ENCODE data around the gene KCNMB1.
A peak's percentile ranks its signal among the peaks of the same experiment; 100 is the strongest.
"Not testable (repeated sequence)": the region's sequence is repeated elsewhere in the genome, so short reads cannot be mapped to it uniquely, and the experiment has no call there.

KCNMB1 gene

DNA sequence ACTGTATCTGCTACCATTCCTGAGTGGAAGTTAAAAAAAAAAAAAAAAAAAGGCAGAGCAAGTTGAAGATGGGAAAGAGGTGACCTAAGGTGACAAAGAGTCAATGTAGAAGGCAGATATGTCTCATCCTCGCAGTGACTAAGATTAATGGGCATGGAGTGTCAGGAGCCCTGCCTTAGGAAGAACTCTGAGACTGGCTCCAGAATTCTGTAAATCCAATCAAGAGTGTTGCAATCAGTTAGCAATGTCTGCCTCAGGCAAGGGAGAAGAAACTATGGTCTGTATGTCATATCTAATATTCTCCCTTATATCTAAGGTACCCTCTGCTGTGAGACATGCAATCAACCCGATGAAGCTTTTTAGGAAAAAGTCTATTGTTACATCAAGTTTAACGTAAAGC is 24.7 kb upstream of the KCNMB1 start:
- no peak for DNase-seq (ENCODE audit: low spot score)

DNA sequence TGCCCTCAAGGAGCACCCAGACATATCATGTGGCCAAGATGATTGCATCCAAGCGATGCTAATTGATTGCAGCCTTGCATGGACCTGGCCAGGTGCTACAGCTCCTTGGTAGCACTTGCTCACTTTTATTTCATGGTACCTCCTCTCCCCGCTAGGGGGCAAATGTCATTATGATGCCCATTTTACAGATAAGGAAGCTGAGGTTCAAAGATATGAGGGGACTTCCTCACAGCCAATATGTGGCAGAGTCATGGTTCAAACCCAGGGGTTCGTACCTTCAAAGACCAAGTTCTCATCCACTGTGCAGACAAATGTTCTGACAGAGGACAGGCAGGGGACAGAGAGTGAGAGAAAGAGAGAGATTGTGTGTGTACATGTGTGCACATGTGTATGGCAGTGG is 21.9 kb upstream of the KCNMB1 start:
- no peak for DNase-seq (ENCODE audit: low spot score)

DNA sequence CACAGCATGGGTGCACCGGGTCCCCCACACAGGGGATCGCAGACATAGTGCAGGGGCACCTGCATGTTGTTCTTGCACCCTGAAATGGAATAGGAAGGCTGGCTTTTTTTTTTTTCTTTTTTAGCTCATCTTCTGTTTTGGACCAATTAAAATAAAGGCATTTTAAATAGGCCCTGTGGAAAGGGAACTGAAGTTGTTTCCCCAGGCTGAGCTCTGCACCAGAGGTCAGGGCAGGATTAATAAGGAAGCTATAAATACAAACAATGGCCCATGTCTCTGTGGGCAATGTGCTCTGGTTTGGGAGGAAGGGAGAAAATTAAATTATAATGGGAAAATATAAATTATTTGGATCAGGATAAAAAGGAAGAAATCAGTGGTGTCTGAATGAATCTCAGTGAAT is 21.2 kb upstream of the KCNMB1 start:
- no peak for DNase-seq (ENCODE audit: low spot score)

DNA sequence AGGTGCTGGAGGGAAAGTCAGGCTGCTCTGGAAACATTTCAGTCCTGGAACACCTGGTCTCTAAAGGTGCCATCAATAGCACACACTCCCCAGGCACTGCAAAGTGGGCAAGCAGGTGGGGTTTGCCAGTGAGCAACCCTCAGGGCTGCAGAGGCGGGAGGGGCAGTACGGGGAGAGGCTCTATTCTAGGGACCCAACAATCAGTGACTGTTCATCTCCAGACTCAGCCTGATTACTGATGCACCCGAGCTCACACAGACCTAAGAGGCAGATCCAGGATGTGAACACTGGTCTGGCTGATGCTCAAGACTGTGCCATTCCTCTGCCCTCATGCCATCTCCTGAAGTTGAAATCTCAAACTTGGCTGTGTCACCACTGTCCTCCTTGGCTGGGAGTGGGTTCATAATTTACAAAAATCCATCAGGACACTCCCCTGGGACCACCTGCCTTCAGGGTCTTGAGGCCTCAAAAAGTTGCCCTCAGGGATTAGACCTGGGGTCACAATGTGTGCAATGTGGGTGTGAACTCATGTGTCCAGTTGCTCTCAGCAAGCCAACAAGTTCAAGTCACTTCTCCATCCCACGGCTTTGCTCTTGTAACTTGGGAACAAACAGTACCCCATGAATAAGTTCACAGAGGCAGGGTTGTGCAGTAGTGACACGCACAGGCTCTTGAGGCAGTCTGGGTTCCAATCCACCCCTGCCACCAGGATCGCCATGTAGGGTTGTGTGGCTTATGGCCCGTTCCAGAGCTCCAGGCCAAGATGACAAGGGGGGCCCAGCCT is 19.9 kb upstream of the KCNMB1 start:
- no peak for DNase-seq (ENCODE audit: low spot score)

DNA sequence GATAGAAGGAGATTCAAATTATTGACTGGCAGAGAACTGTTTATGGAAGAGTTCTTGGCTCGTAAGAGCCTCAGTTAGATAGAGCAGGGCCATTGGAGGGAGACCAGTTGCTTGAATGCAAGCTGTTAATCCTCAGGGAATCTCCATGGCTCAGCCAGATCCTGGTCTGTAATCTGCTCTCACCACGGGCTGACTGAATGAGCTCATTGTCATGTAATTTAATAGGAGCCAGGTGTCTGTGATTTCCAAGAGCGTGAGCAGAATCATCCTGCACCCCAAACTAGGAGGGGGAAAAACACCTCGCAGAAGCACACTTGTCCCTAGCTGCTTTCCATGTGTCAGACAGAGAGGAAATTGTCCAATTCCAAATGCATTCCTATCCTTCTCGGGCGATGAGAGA is 19.1 kb upstream of the KCNMB1 start:
- peak; percentile 52 for DNase-seq (ENCODE audit: low spot score)

DNA sequence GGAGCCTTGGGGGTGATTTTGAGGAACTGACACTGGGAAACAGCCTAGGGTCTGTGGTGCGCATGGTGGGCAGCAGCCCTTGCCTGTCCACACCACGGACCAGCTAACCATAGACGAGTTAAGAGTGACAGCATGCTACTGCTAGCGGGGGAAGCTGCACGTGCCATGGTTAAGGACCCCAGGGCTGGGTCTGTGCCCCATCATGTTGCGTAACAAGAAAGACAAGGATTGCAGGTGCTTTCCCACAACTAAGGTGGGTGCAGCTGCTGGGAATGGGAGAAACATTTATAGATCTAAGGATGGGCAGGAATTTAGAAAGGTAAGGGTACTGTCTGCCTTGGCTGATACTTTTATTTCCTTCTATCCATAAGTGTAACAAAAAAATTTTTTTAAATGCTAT is 17.9 kb upstream of the KCNMB1 start:
- no peak for DNase-seq (ENCODE audit: low spot score)

DNA sequence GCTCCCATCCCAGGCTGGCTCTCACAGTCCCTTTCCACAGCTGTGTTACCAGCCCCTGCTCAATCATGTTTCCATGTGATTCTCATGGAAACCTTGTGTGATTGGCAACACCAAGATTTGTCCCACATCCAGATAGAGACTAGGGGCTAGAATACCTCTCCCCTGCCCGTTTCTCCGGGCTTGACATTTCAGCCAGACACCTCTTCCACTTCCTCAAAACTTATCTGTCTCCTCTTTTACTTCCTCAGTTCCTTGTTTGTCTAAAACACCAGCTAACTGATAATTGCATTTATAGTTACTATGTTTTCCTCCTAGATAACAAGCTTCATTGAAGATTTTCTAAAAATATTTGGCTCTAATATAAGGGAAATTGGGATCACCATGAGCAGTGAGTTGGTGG is 16.6 kb upstream of the KCNMB1 start:
- DNase-seq (ENCODE audit: low spot score): no peak

DNA sequence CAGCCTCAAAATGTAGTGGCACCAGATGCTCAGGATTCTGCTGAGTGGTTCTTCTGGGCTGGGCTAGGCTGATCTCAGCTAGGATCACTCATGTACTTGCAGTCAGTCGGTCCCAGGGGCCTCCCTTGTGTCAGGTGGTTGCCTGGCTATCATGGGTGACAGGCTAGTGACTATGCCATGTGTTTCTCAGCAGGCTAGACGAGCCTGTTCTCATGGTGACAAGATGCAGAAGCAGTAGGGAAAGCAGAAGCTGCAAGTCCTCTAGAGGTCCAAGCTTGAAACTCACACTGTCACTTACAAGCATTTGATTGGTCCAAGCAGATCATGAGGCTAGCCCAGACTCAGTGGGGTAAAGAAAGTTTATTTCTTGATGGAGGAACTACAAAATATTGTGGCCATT is 15.2 kb upstream of the KCNMB1 start:
- DNase-seq (ENCODE audit: low spot score): no peak

DNA sequence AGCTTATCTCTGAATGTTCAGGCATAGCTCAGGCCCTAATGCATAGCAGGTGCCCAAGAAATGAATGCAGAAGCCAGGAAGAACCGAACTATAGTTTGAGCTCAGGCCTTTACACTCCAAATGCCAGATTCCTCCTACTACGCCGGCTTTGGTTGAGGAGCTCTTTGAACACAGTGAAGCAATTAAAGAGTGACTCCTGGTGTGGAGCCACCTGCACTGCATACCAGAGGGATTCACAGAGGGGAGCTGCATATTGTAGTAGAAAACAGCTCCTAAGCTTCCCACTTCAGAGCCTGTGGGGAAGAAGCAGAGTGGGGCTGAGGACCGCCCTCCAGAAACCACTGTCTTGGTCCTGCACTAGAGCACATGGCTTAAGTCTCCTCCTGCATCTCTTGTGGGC is 14.5 kb upstream of the KCNMB1 start:
- DNase-seq (ENCODE audit: low spot score): no peak

DNA sequence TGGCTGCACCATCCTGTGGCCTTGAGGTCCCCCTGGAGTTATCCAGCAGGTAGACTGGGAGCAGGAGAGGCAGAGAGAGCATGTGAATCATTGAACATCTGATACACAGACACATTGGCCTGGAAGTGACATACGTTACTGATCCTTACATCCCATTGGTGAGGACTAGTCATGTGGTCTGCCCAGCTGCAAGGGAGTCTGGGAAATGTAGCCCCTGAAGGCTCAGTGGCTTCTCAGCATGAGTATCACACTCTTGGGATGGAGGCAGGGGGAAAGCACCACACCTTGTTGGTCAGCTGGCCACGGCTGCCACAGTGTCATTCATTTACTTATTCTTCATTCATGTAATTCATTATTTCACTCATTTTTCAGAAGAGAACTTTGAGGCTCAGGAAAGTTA is 13.3 kb upstream of the KCNMB1 start:
- no peak for DNase-seq (ENCODE audit: low spot score)

DNA sequence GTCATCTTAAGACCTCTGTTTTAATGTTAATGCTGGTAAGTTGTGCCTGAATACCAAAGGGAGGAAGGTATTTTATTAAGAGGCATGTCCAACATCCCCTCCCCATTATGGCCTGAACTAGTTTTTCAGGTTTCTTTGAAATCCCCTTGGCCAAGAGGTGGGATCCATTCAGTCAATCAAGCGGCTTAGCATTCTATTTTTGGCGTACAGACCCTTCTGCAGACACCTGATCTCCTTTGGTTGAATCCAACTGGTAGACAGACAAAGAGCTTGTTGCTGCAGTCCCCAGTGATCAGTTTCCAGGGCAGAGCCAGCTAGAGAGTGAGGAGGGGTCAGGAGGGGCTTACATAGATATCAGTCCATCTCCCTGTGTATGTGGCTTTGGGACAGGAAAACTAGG is 7.9 kb upstream of the KCNMB1 start:
- no peak for DNase-seq (ENCODE audit: low spot score)

DNA sequence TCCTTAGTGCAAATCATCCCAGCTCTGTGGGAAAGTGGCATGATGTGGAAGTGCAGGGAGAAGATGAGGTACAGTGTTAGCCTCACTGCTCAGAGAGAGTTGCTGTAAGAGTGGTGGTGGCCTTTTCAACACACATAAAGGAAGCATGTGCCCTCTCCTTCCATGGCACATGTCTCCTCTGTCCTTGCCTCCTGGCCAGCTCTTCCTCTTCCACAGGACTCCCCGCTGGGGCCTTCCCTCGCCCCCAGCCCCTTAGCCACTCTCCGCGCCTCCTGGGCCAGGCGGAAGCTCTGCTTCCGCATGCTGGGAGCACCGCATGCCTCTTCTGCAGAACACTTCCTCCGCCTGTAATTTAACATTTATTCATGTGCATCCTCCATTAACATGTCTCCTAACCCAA is 4.8 kb upstream of the KCNMB1 start:
- DNase-seq (ENCODE audit: low spot score): no peak

DNA sequence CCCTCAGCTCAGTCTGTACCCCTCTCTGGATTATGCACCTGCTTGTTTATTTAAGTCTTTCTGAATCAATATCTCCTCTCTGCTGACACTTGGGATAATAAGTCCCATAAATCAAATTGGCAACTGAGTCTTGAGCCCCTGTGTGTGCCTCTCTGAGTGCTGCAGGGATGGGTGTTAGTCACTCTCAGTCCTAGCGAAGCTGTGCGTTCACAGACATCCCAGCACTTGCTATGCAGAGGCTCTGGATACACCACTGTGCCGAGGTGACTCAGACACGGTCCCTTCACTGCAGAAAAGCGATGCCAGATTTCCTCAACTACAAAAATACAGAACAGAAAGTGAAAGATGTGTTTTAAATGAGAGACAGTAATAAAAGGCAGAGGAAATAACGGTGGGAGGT is 4.1 kb upstream of the KCNMB1 start:
- no peak for DNase-seq (ENCODE audit: low spot score)

DNA sequence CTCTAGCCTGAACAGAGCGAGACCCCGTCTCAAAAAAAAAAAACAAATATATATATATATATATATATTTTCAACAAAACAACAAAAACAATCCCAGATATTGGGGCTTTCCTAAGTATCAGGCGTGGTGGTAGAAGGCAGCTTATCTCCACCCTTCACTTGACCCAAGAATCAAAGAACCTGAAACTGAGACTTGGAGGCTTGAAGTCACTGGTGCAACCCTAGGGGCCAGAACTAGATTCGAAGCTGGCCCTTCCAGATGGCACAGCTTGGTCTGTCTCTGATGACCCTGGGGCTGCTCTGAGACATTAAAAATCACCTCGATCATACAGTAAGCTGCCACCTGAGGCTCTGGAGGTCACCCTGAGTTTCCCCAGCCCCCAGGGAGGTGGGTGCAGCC is 1.3 kb upstream of the KCNMB1 start:
- DNase-seq (ENCODE audit: low spot score): no peak

DNA sequence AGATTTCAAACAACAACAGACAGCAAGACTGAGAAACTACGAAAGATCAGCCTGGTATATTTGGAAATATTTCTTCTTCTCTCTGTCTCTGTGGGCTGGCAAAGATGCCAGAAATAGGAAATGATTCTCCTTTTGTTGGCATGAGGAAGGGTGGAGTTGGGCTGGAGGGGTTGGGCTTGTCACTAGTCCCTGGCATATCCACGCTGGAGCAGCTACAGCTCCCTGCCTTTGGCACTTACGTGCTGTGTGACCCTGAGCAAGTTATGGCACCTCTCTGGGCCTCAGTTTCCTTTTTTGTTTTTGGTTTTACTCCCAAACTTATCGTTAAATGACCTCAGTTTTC is 354 bp upstream of the KCNMB1 start:
- no peak for DNase-seq (ENCODE audit: low spot score)

DNA sequence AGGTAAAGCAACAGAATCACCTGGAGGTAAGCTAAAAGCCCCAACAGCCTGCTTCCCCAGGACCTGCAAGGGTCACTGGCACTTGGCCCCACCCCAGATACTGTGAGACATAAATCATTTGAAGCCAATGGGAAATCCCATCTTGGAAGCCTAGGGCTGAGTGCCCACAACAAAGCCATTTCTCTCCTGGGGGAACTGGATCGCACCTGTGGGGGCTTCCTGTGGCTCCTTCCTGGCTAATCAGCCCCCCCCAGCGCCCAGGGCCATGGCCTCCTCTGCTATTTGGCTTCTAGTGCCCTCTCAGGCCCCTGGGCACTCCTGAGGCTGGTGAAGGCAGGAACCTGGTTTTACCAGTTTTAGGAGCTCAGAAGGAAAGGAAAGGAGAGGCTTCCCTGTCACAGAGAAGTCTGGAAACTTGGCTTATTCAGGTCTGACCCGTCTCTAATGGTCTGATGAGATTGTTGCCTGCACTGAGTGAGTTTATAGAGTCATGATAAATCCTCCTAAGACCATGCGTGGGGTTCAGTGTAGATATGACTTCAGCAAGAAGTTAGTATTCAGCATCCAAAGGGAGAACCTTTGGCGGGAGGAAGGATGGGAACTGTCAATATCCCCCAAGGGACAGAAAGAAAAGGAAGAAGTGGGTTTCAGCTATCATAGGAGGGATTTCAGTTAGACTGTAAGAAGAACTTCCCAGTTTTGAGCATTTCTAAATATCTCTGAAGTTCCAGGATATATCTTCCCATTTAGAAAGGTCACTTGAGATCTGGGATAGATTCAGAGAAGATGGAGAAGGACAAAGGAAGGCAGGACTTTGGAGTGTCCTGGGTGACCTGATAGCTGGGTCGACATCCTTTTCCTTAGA is 1.2 kb downstream of the KCNMB1 start:
- no peak for DNase-seq (ENCODE audit: low spot score)

DNA sequence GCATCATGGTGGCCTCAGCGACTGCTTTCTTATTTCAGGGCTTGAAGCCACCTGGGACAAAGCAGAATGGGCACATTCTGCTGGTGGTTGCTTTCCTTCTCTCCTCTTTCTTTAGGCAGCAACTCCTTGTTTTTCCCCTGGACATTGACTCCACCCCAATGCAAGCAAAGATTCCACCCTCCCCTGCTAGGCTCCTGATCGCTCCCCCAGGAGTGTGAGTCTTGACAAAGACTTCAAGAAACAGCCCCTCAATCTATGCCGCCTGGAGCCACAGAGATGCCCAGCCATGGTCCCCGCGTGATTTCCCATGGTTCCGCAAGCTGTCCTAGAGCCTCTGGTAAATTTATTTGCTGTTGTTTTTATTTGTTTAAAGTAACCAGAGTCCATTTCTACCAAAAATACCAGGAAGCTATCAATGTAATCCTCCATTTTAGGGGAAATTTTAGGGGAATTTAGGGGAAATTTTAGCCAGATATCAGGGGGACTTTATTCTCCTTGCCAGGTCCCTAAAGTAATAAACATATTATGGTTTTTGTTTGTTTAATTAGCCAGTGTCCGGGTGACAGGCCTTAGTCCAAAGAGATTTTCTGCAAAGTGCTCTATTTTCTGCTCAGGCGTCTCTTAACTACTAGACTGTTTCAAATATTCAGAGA is 2.3 kb downstream of the KCNMB1 start:
- no peak for DNase-seq (ENCODE audit: low spot score)

DNA sequence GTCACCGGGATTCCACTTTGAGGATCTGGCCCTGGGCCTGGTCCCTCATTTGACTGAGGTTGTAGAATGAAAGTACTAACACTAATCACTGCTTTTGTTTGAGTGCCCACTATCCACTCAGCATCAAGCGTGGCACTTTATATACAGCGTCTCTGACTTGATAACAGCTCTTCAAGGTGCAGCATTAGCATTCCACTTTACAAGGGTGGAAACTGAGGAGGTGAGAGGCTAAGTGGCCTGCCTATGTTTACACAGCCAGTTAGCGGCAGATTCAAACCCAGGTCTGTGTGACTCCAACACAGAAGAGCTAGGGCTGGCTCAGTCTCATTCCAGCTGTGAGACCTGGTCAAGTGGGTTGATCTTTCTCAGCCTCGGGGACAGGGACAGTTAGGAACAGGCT is 5.9 kb downstream of the KCNMB1 start:
- DNase-seq (ENCODE audit: low spot score): no peak

DNA sequence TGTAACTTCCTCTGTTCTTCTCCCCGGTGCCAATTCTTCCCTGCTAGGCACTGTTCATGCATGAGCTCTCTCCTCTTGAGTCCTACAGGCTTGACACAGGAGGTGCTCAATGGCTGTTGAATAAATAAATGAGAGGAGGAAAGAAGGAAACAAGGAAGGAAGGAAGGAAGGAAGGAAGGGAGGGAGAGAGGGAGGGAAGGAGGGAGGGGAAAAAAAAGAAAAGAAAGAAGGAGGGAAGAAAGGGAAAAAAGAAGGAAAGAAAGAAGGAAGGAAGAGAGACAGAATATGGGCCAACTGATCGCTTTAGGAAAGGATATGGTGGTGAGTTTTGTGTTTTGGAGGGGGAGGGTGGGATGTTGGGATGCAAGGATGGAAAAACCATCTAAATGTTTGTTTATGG is 6.4 kb downstream of the KCNMB1 start:
- no peak for DNase-seq (ENCODE audit: low spot score)

DNA sequence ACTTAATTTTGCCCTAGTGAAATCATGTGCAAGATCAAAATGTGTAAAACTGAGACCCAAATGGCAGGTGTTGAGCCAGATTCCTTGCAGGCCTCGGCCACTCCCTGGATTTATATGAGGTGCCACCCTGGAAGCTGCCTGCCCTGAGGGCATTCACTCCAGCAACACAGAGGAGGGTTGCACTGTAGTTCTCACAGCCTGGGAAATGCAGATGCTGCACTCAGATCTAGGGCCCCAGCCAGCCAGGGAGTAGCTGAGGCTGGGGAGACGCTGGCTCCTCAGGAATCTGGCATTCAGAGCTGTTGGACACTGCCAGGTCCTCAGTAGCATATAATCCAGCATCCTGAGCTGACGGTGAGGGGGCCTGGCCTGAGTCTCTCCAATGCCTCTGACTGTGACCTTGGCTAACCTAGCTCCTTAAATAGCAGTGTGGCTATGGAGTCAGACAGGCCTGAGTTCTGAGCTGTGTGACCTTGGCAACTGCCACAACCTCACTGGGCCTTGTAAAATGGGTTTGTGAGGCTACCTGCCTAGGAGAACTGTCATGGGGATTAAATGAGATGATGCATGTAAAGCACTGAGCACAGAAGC is 8.7 kb downstream of the KCNMB1 start:
- DNase-seq (ENCODE audit: low spot score): no peak

DNA sequence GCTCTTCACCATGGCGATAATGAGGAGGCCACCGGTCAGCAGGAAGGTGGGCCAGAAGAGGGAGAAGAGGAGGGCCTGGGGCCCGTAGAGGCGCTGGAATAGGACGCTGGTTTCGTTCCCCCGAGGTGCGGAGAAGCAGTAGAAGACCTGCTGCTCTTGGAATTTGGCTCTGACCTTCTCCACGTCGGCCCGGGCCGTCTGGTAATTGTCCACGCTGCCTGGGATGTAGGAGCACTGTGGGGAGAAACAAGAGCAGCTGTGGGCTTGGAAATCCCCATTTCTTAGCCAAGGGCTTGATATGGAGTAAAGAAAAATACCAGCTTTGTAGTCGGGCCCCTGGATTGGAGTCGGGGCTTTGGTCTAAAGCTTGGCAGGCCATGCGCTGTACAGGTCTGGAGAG is 10.4 kb downstream of the KCNMB1 start:
- DNase-seq (ENCODE audit: low spot score): no peak

DNA sequence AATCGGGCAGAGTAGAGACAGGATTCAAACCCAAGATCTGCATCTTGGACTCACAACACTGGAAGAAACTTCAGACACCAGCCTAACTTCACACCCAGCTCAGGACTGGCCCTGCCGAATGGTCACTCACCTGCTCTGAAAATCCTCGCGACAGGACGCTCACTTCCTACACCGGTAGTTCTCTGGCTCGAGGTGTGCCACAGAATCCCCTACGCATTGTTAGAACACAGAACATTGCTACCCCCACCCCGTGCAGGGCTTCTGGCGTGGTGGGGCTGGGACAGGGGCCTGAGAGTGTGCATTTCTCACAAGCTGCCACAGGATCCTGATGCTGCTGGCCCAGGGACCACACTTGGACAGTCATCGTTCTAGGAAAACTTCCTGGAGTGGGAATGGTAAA is 12.1 kb downstream of the KCNMB1 start:
- no peak for DNase-seq (ENCODE audit: low spot score)

DNA sequence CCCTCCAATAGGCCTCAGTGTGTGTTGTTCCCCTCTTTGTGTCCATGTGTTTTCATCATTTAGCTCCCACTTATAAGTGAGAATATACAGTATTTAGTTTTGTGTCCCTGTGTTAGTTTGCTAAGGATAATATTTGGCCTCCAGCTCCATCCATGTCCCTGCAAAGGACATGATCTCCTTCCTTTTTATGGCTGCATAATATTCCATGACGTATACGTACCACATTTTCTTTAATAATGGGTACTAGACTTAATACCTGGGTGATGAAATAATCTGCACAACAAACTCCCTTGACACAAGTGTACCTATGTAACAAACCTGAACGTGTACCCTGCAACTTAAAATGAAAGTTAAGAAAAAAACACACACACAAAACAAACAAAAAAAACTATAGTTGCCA is 12.6 kb downstream of the KCNMB1 start:
- not testable (repeated sequence) for DNase-seq (ENCODE audit: low spot score)

Measured in iPS-NIHi11 (cell line).